Mucosa of gallbladder (tissue), 1 donor: ENCODE data around the gene PGS1. TPM values are rescaled to one million over a fixed set of nuclear protein-coding genes. Genes with fewer than 3 reads are reported as not detected.
A peak's percentile ranks its signal among the peaks of the same experiment; 100 is the strongest.

Source experiments
- DNase-seq: peaks from one replicate; pipeline ENCODE4 v3.0.0-alpha.2; 2020; ENCODE audit warnings: low spot score
- total RNA-seq: library from RNA; stranded (reverse); gene quantifications from one replicate; pipeline ENCODE4 v1.2.1, GENCODE V29; 2021
- donor health status: DM: no; HTN: no; CAD: no.

The PGS1 gene
- total RNA-seq, 1 donor from 2014 or later = 40.4 TPM

DNA sequence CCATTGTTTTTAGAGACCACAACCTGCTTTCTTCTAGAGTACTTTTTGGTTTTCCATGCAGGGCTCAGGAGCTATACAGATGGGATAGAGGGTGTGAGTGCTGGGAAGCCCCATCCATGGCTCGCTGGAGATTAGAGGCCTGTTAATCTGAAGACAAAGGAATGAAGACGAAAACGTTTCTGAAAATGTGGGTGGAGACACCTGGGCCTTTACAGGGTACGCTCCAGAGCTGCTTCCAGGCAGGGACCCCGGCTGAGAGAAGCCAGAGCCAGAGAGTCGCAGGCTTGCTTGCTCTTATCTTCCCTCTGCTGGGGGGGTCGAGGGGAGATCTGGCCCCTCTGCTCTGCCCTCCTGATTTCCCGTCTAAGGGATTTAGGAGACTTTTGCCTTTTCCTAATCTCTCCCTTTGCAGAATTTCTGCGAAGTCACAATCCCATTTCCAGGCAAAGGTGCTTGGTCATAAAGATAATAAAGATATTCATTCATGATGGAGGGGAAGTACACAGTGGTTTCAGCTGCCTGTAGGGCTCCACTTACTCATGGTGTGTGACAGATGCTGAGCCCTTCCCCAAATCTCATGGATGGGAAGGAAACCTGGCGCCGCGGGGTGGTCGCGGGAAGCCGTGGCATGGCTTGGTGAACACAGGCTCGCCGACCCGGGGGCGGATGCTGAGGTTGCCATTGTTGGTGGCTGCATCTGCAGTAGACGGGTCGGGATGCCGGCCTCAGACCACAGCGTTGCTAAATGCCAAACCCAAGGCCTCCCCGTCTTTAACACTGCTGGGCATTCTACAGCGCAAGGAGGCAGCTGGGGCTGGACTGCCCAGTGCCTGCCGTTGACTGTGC, 13.8 kb upstream of the PGS1 start:
- DNase-seq = no peak

DNA sequence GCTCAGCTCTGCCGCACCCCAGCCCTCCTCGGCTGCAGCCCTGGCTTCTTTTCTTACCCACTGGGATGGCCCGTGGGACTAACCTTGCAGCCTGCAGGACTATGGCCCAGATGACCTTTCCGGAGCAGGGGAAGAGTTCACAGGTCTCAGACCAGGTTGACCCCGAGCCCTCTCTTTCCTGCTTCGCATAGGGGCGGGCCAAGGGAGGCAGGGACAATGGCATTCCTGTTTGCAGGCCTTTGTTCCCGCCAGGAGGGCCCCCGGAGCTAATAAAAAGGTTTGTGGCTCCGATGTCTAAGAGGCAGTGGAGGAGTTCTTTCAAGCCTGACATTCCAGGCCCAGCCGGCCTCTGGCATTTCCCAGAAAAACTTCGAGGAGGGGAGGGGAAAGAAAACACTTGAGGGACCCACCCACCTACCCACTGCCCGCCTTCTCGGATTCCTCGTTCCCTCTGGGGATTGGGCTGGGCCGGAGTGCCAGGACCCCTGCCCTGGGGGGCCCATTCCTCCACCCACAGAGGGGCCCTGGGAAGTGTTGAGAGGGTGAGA, 12.8 kb upstream of the PGS1 start:
- DNase-seq = no peak

DNA sequence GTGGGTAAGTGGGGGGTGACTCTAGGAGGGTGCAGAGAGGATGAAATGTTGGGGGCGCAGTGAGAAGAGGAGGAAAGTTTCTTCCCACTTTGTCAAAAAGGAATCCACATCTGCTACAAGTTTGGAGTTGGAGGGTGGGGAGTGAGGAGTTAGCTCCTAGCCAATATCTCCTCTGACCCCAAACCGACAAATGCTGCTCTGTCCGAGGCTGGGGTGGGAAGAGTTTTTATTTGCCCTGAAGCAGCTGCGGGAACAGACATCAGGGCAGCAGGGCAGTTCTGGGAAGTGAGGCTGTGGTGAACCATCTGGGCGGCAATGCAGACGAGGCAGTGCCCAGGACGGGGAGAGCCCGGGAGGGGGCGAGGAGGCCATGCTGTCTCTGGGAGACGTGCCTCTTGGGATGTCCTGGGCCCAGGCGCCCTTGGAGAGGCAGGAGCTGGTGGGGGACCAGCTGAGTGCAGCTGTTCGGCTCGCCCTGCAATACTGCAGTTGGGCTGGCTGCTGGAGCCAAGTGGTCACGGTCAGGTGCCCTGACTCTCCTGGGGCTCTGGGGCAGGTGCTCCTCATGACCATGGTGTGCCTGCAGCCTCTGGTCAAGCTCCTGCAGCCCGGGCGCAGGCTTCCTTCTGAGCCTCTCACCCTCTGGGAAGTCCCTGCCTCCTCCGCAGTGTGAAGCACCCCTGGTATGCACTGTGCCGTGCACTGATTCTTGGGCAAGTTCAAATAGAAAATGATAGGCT, 12.2 kb upstream of the PGS1 start:
- no peak for DNase-seq

DNA sequence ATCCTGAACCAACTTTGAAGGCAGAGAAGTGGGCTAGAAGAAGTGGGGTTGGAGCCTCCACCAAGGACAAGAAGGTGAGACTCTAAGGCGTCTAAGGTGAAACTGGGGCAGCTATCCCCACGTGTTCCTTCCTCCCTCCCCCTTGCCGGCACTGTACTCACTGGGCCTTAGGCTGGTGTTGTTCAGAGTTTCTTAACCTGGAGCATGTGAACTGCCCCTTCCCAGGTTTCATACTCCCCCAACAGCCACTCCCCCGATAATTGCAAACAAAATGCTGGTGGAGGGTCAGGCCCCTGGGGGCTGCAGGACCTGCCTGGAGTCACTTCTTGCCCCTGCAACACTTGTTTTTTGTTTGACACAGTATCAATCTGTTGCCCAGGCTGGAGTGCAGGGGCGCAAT, 11.3 kb upstream of the PGS1 start:
- no peak for DNase-seq

DNA sequence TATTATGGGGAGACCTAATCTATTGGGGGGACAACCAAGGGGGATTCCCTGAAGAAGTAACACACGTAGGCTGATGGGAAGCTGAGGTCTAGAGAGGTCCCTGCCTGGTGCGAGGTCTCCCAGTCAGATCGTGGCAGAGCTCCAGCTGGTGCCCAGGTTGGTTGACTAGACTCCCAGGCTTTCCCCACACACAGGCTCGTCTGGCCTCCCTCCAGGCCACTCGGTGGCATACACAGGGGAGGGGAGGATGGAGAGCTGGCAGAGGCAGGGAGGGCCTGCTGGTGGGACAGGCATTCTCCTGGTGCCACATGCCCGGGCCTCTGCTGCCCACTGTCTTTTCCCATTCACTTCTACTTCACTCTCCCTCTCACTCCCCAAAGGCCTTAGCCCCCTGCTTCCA, 10.1 kb upstream of the PGS1 start:
- DNase-seq = no peak

DNA sequence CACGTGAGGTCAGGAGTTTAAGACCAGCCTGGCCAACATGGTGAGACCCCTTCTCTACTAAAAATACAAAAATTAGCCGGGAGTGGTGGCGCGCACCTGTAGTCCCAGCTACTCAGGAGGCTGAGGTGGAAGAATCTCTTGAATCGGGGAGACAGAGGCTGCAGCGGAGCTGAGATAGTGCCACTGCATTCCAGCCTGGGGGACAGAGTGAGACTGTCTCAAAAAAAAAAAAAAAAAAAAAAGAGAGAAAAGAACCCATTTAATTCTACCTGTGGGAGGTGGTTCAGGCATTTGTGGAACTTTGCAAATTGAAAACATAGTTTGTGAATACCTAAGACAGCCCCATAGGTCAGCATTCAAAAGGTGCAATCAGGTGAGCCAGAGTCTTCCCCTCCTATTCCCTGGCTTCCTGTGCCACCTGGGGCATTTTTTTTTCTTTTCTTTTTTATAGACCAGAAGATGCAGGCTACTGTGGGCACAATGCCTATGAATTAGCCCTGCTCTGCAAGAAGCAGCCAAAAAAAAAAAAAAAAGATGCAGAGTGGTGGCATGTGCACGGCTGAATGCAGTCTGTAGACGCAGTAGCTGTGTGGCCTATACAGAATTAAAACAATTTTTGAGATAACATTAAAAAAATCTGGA, 9.5 kb upstream of the PGS1 start:
- DNase-seq = no peak

DNA sequence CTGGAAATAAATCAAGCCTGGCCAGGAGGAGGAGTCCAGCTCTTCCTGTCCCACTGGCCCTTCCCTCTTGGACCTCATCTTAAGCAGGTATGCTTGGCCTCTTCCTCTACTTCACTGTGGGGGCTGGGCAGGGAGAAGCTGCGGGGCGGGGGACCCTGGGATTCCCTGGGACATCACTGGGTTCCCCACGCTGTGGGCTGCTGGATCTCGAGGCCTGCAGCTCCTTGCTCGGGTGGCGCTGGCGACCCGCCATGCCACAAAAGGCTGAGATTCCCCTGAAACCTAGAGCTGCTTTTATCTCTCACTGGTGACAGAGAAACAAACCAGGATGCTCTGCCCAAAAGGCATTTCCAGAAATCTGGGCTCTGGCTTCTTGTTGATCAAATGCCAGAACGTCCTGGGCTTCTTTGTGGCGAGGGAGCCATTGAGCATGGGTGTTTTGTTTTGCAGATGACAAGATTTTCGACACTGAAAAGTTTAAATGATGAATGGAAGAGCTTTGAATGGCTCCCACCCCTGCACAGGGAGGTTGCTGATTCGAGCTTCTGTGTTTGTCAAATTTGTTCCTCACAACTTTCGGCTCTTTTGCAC, 8.6 kb upstream of the PGS1 start:
- no peak for DNase-seq

DNA sequence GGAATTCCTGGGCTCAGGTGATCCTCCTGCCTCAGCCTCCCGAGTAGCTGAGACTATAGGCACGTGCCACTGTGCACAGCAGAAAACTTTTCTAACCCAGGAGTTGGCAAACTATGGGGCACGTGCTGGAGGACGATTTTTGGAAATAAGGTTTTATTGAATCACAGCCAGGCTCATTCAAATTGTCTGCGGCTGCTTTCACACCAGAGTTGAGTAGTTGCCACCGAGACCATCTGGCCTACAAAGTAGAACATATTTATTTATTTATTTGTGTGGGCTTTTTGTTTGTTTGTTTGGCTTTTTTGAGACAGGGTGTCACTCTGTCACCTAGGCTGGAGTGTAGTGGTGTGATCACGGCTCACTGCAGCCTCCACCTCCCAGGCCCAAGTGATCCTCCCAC, 7.4 kb upstream of the PGS1 start:
- DNase-seq = no peak

DNA sequence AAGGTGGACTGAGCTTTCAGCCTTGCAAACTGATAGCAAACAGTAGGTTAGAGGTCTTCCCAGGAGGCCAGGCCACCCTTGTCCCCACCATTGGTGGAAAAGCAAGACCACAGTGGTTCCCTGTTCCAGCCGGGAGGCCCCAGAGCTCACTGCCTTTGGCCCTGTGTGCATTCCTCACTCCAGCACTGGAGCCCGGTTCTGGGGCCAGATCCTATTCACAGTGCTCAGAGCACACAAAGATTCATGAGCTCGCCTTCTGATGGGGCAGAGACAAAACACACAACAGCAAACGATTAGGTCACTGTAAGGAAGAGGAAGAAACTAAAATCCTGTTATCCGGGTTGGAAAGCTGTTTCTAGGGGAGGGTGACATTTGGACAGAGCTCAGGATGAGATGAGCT, 5.6 kb upstream of the PGS1 start:
- no peak for DNase-seq

DNA sequence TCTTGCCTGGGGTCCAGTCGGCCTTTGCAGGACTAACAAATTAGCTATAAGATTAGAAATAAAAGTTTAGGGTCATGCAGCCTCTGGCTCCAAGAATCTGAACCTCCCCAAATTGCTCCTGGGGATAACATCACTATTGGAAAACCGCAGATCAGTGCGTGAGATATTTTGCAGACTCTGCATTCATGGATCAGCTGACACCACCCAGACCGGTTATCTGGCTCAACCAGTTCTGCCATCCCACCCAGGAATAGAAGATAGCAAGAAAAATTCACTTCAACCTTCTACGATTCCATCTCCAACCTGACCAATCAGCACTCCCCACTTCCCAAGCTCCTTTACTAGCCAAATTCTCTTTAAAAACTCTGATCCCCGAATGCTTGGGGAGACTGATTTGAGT, 4.3 kb upstream of the PGS1 start:
- no peak for DNase-seq

DNA sequence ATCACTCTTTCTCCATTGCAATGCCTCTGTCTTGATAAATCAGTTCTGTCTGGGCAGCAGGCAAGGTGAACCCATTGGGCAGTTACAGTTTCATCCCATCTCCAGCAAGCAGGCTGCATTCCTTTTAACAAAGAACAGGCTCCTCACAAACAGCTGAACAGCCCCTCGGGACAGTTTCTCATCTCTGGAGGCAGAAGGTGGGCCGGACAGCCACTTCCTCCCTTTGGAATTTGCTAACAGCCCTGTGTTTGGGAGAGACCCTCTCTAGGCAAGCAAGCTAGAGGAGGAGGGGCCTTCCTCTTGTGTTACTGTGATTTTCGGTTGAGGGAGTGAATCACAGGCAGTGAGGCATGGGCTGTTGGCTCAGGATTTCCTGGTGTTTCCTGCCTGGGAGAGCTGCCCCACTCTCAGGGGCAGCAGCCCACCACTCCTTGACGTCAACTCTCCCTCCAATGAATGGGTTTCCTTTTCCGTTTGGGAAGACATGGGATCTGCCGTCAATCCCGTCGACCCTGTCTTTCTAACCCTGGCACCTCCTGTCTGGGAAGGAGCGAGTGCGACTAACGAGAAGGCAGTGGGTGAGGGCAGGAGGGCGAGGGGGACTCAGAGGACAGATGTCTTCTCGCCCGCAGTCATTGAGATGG, 3.7 kb upstream of the PGS1 start:
- DNase-seq = no peak

DNA sequence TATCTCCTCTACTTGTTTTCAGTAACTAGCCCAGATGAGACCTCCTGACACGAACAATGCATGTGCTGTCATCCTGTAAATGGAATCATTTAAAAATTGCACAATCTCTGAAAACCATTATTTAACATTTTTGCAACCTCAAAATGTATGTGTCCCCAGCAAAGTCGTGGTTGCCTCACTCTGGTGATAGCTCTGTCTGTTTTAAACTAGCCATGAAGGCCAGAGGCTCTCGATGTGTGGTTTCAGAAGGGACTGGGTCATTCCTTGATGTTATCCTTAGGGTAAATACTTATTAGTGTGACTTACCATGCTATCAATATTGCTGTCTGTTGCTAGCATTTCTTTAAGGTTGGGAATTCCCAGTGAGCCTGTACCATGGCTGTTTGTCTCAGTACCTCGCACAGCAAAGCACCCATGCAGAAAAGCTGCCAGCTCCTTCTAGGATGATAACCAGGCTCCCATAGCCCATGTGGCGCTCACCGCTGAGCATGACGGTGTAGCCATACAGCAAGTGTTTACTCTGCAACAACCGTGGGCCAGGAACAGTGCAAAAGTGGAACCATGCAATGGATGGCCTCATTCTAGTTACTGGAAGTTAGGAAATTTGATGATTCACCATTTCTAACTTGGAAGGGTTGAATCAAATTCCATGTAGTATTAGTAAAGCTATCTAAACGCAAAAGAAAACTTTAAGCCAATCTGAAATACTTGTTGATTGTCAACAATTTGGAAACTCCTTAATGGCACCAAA, 2.9 kb upstream of the PGS1 start:
- no peak for DNase-seq

DNA sequence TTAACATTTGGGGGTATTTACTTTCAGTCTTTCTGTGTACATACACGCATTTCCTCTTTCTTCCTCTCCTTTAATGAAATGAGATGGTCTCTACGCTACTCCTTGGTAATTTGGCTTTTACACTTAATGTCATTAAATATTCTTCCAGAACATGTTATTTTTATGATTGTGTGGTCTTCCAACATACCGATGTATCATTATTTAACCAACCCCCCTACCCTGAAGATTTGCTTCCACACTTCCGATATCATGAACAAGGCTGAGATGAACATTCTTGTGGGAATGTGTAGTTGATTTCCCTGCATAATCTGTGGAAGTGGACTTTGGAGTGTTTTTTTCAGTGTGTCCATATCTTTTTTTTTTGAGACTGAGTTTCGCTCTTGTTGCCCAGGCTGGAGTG, 2.3 kb upstream of the PGS1 start:
- no peak for DNase-seq

DNA sequence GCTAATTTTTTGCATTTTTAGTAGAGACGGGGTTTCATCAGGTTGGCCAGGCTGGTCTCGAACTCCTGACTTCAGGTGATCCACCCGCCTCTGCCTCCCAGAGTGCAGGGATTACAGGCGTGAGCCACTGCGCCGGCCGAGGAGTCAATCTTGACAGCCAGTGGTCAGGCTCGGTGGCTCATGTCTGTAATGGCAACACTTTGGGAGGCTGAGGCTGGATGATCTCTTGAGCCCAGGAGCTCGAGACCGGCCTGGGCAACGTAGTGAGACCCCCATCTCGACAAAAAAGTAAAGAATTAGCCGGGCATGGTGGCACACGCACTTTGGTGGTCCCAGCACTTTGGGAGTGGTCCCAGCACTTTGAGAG, 608 bp upstream of the PGS1 start:
- DNase-seq = no peak

DNA sequence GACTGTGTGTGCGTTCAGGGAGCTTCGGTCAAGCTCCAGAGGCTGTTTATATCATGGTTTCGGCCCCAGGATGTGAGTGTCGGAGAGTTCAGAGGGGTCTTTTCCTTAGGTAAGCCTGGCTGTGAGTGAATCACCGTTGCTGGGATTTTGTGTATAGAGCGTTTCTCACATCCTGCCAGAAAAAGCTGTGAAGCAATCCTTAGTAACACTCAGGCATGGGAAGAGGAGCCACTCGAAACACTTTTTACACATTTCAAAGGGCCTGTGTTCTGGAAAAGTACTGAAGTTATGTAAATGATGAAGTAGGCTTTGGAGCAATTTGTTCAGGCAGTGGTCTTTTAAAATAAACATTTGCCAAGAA, 662 bp downstream of the PGS1 start:
- DNase-seq = no peak

DNA sequence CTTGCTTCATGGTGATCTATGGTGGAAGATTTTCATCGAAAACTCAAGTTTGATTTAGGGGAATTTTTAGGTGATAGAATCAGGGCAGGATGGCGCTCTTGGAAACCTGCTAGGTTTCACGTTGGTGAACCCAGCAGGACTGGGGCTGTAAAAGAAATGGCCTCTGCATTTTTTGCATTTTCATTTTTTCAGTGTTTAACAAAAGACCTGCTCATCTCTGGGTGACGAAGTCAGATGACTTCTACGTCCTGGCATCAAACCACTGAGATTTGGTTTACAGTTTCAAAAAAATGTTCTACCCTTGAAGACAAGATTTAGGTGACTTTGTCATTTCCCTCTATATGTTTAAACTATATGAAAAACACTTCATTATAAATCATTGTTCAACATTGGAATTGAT, 1.9 kb downstream of the PGS1 start:
- DNase-seq = no peak

DNA sequence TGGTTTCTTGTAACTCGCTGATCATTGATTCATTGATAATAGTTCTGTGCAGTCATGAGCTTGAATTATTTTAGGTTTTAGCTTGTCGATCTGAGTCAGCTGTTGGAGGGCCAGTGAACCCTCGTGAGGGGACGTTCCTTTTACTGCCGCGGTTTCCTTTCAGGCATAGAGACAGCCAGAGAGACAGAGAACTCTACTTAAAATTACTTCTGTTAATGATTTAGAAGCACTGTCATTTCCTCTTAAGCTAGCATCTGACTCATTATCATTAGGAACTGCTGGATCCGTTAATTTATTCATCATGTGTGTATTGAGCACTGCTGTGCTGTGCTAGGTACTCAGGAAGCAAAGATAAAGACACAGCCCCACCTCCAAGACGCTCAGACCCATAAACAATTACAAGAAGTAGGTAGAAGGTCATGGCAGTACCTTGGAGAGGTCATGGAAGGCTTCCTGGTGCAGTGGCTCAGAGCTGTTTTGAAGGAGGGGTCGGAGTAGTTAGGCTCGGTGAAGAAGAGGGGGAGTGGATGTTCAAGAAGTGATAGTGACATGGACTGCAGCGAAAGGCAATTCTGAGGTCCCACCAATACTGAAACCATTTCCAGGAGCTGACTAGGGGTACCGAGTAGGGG, 3.3 kb downstream of the PGS1 start:
- no peak for DNase-seq

DNA sequence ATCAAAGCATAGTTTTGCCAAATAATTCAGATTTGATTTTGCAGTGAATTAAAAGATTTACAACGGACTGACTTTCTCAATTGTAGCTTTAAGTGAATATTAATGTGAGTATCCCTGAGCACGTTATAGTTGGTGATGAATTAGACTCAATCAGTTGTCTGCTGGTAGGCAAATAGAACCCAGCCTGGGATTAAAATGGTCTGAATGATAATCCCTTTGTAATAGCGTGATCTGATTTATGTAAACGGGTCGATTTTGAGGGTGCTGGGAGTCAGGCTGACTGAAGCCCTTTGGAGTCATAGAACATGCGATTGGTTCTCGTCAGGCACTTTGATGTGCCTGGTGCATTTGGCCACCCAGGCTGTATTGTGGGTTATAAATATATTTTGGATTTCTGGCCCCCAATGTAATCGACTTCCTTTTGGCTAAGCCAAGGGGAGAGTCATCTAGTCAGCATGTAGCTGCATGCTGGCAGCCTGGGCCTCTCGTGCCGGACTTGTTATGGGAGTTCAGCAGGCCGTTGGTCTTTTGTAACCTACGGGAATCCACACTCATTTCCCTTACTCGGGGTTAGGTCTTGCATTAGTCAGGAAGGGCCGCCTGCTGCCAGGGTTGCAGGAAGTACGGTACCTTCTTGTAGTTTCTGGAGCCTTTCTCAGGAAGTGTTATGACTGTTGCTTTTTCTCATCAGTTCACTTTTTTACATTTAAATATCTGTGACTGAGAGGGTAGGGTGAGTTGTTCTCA, 5.4 kb downstream of the PGS1 start:
- DNase-seq = peak; percentile 63

DNA sequence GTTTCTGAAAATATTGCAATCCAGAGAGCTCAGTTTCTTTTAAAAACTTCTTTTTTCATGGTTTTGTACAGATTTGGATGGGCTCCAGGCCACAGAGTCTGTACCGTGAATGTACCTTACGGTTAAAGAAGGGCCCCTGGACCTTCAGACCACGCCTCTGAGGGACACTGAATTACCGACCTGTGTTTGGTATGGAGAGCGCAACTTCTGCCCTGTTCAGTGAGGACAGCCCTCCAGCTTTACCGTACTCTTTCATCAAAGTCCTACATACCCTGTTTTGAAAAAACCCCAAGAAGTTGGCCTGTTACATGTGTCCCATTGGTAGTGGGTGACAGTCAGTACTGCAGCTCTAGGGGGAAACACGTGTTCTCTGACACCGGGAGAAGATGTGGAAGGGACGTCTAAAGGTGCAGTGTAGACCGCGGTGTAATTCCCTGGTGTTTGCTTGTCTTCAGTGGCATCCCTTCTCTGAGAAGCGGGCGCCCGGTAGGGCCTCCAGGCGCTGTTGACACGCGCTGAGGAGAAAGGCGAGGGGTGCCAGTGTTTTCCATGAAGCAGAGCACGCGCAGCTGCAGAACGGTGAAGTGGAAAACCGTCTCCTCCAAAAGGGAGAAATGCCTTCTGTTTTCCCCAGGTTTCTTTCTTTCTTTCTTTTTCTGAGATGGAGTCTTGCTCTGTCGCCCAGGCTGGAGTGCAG, 6.2 kb downstream of the PGS1 start:
- no peak for DNase-seq
